ENCODE data around the gene TBCD.

The TBCD gene

DNA sequence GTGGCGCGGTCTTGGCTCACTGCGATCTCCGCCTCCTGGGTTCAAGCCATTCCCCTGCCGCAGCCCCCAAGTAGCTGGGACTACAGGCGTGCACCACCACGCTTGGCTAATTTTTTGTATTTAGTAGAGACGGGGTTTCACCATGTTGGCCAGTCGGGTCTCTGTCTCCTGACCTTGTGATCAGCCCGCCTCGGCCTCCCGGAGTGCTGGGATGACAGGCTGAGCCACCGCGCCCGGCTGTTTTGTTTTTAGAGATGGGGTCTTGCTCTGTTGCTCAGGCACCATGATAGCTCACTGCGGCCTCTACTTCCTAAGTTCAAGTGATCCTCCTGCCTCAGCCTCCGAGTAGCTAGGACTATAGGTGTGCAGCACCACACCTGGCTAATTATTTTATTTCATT is 60.7 kb downstream of the TBCD start:
- DNase-seq, result no peak

GRCh38 chr17:82813299-82814051 is 61.6 kb downstream of the TBCD start:
- DNase-seq, result no peak

- DNase-seq, result no peak
These were observed 63.0 kb downstream of the TBCD start for GRCh38 chr17:82814834-82815233.

DNA sequence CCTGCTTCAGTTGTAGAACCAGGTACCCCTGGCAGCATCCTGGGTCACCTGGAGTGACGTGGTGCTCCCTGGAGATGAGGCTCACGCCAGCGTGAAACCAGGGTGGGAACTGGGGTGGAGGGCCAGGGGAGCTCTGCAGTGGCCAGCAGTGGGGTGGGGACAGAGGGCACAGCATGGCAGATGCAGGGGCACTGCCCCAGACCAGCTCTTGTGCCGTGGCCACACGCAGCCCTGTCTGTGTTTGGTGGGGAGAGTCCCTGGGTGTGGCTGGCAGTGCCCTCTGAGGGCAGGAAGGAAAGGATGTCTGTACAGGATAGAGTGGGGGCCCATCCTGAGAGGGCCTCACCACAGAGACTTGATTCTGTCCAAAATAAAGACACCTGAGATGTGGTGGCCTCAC is 63.5 kb downstream of the TBCD start:
- DNase-seq, result no peak

- DNase-seq, result no peak
These were observed 64.0 kb downstream of the TBCD start for GRCh38 chr17:82815790-82816305.

DNA sequence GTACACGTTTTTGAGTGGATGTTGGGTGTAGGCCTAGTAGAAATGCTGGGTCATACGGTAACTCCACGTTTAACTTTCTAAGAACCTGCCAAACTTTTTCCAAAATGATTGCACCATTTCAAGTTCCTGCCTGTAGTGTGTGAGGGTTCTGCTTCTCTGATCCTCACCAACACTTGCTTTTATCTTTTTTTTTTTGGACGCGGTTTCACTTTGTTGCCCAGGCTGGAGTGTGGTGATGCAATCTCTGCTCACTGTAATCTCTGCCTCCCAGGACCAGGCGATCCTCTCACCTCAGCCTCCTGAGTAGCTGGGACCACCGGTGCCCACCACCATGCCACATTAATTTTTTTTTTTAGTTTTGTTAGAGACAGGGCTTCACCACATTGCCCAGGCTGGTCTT is 64.5 kb downstream of the TBCD start:
- DNase-seq, result no peak

GRCh38 chr17:82817947-82818346 is 66.1 kb downstream of the TBCD start:
- no peak for DNase-seq

- no peak for DNase-seq
These were observed 68.7 kb downstream of the TBCD start for GRCh38 chr17:82820278-82821251.

DNA sequence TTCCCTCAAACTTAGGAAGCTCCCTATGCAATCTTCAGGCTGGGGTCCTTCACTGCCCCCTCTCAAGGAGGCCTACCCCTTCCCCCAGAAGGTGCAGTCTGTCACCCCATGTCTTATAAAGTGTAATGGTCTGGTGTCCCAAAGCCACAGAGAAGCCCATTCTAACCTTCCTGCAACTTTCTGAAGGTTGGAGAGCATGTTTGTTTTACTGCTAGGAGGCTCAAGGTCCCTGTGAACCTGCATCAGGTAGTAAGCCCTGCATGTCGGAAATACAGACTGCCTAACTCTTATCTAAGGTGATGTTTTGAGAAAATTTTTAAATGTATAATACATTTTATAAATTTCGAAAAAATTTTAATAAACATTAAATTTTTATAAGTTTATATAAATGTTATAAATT is 69.7 kb downstream of the TBCD start:
- DNase-seq, result no peak

DNA sequence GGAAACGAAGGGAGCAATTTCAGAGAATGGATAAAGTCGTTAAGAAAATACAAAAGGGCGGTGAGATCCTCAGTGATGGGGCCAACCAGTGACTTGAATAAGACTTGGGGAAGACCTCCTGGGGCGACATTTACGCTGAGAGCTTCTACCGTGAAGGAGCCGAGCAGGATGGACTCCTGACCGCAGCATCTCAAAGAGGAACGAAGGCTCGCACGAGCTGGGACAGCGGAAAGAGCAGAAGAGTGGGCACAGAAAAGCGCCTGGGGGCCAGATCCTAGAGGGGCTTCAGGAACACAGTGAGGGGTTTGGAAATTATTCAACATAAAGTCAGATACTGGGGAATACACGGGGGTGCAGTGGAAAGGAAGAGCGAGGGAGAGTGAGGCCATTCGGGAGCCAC is 70.4 kb downstream of the TBCD start:
- no peak for DNase-seq

DNA sequence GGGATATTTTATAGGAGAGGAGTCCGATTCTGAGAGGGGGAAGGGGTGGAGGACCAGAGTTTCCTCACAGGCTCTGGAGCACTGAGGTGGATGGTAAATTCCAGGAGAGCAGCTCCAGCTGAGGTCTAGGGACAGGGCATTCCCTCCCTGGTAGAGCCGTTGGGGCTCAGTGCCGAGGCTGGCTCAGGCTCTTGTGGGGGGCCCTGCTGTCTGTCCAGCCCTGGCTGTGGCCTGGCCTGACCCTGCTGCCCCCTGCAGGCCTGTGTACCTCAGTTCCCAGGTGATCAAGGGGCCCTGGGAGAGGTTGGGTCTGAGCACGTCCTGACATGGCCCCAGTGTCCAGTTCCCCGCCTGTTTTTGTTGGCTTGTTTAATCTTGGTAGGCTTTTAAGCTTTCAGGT is 71.1 kb downstream of the TBCD start:
- no peak for DNase-seq

DNA sequence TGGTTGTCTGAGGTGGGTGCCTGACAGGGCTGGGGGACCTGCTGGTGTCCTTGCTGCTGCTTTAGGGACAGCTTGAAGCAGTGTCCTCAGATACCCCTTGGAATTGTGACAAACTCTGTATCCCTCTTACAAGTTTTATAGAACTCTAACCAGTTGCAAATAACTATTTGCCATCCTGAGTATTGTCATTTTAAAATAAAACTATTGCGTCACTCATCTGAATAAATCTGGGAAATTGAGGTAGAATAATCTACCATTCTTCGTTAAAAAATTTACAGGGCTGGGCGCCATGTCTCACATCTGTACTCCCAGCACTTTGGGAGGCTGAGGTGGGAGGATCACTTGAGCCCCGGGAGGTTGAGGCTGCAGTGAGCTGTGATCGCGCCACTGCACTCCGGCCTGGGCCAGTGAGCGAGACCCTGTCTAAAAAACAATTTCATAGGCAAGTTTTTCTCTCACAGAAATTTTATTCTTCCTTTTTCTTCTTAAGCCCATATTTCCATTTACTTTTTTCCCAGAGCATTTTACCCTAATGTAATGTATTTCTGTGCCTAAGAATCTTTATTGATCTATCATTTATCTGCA is 73.8 kb downstream of the TBCD start:
- no peak for DNase-seq

- DNase-seq, result no peak
These were observed 74.3 kb downstream of the TBCD start for GRCh38 chr17:82826211-82826610.

- DNase-seq, result no peak
These were observed 75.1 kb downstream of the TBCD start for GRCh38 chr17:82826956-82827355.

DNA sequence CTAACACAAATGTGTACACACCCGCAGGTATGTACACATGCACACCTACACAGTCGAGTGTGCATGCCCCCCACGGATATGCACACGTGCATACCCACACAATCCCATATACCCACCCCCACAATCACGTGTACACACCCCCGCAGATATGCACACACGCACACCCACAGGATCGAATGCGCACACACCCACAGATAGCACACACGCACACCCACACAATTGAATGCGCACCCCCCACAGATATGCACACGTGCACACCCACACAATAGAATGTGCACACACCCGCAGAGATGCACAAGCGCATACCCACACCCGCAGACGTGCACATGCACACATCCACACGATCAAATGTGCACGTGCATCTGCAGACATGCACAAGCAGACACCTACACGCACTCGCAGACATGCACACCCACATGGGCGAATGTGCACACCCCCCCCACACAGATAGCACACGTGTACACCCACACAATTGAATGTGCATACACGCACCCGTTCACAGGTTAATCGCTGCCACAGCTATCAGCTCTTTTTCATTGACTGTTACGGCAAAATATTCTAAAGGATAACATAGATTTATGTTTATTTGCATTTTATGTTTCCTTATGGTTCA is 77.1 kb downstream of the TBCD start:
- DNase-seq, result no peak

- DNase-seq, result peak; percentile 70
These were observed 78.4 kb downstream of the TBCD start for GRCh38 chr17:82830249-82830661.

DNA sequence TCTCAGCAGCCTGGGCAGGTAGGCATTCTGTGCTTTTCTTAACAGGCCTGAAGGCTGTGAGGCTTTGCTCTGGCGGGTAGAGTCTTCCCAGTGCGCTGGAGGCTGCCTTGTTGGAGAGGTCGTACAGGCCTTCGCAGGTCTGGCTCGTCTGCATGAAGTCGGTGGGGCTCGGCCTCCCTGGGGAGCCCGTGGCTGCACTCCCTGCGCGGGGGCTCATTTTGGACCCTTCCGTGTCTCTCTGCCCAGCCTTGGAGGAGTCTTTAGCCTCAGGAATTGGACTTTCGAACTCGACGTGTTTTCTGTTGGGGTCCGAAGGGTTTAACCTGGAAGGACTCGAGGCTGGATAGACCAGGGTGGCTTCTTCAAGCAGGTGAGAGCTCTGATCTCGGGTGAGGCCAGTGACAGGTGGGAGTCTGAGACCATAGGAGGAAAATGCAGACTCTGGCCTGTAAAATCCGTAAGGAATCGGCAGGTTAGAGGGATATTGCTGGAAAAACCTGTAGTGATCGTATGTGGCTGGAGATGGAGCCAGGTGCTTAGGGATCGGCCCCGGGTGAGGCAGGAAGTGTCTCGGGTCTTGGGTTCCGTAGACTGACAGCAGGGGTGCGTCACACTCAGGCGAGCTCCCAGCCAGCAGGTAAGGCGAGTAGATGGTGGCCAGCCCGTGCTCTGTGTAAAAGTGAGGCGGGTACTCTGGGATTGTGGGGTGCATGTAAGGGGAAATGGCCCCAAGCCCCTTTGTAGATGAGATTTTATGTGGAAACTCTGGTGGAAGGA is 79.4 kb downstream of the TBCD start:
- DNase-seq, result no peak

GRCh38 chr17:82831818-82832200 is 79.9 kb downstream of the TBCD start:
- no peak for DNase-seq

- no peak for DNase-seq
These were observed 80.5 kb downstream of the TBCD start for GRCh38 chr17:82832411-82832810.

DNA sequence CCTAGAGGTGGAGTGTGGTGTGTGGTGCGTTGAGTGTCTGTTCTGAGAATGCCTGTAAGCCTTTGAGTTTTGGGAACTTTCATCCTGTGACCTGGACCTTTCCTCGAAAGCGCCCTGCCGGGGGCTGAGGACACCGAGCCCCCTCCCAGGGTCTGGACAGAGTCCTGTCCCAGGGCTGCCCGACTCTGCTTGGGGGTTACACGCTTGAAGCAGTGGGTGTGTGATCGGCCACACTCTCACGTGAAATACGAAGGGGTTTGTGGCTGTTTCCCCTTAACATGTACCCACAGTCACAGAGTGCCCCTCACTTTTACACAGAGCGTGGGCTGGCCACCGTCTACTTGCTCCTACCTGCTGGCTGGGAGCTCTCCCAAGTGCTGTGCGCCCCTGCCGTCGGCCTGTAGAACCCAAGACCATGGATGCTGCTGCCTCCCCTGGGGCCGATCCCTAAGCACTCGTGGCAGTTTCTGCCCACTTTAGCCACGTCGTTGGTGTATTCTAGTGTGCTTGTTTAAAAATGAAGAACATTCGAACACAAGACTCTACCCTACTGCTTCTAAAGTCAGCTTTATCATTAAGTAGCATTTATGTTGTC is 81.1 kb downstream of the TBCD start:
- no peak for DNase-seq

GRCh38 chr17:82835122-82835521 is 83.3 kb downstream of the TBCD start:
- no peak for DNase-seq
